ENCODE measurements around the gene GKAP1. TPM values are rescaled to one million over a fixed set of nuclear protein-coding genes. Genes with fewer than 3 reads are reported as not detected.
"Not testable (repeated sequence)": the region's sequence is repeated elsewhere in the genome, so short reads cannot be mapped to it uniquely, and the experiment has no call there.

The GKAP1 gene
- total RNA-seq, 2 donors from 2014 or later = 9.6 to 12.5 TPM

DNA sequence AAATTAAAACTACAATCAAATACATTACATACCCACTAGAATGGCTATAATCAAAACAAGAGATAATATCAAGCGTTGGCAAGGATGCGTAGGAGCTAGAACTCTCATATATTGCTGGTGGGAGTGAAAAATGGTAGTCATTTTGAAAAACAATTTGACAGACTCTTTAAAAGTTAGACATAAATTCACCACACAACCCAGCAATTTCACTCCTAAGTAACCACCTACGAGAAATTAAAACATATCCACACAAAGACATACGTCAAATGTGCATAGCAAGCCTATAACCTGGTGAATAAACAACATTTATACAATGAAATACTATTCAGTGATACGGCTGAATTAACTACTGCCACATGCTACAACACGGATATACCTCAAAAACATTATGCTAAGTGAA, 44.7 kb downstream of the GKAP1 start:
- Histone ChIP-seq H3K9me3 (no peaks in the 10 kb centered on the region), H3K36me3 (no peaks in the 10 kb centered on the region), H3K4me3 (no peak overlapping the region), H3K4me1 (no peaks in the 10 kb centered on the region), H3K27ac (no peak overlapping the region), H3K27me3 (no peaks in the 10 kb centered on the region)
- no peak for DNase-seq (ENCODE audit: low spot score)
- no peak for TF ChIP-seq CTCF (IDR thresholded peaks at IDR 0.05)

DNA sequence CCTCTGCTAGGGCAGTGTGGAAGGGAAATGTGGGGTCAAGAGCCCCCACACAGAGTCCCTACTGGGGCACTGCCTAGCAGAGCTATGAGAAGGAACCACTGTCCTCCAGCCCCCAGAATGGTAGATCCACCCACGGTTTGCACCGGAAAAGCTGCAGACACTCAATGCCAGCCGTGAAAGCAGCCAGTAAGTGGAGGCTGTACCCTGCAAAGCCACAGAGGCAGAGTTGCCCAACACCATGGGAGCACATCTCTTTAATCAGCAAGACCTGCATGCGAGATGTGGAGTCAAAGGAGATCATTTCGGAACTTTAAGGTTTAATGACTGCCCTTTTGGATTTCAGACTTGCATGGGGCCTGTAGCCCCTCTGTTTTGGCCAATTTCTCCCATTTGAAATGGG, 52.2 kb downstream of the GKAP1 start:
- no peak for TF ChIP-seq CTCF (IDR thresholded peaks at IDR 0.05)
- no peak for DNase-seq (ENCODE audit: low spot score)
- no peak overlapping the region for H3K27ac ChIP-seq
- no peaks in the 10 kb centered on the region for H3K27me3 ChIP-seq
- no peaks in the 10 kb centered on the region for H3K4me1 ChIP-seq
- H3K36me3 ChIP-seq = no peaks in the 10 kb centered on the region
- H3K4me3 ChIP-seq = no peak overlapping the region
- peaks cover 0 to 14% of the 10 kb centered on the region in 2 donors for H3K9me3 ChIP-seq

- no peak overlapping the region for H3K27ac ChIP-seq
- TF ChIP-seq CTCF (IDR thresholded peaks at IDR 0.05) = no peak
- H3K4me1 ChIP-seq = no peaks in the 10 kb centered on the region
- no peaks in the 10 kb centered on the region for H3K9me3 ChIP-seq
- DNase-seq (ENCODE audit: low spot score) = no peak
- H3K4me3 ChIP-seq = no peak overlapping the region
- peaks cover 7% of the 10 kb centered on the region for H3K36me3 ChIP-seq
- H3K27me3 ChIP-seq = no peaks in the 10 kb centered on the region
These were observed 63.1 kb downstream of the GKAP1 start for GRCh38 chr9:83754383-83754977.

- H3K4me1 ChIP-seq = no peaks in the 10 kb centered on the region
- H3K9me3 ChIP-seq = no peaks in the 10 kb centered on the region
- H3K36me3 ChIP-seq = peaks cover 3% of the 10 kb centered on the region
- no peak for TF ChIP-seq CTCF (IDR thresholded peaks at IDR 0.05)
- no peak for DNase-seq (ENCODE audit: low spot score)
- no peak overlapping the region for H3K4me3 ChIP-seq
- no peak overlapping the region for H3K27ac ChIP-seq
- no peaks in the 10 kb centered on the region for H3K27me3 ChIP-seq
These were observed 67.9 kb downstream of the GKAP1 start for GRCh38 chr9:83749706-83750105.

- H3K9me3 ChIP-seq = no peaks in the 10 kb centered on the region
- DNase-seq (ENCODE audit: low spot score) = no peak
- peaks cover 4% of the 10 kb centered on the region for H3K36me3 ChIP-seq
- no peak overlapping the region for H3K4me3 ChIP-seq
- H3K27me3 ChIP-seq = no peaks in the 10 kb centered on the region
- no peak overlapping the region for H3K27ac ChIP-seq
- no peaks in the 10 kb centered on the region for H3K4me1 ChIP-seq
- no peak for TF ChIP-seq CTCF (IDR thresholded peaks at IDR 0.05)
These were observed 73.4 kb downstream of the GKAP1 start for GRCh38 chr9:83744206-83744605.

DNA sequence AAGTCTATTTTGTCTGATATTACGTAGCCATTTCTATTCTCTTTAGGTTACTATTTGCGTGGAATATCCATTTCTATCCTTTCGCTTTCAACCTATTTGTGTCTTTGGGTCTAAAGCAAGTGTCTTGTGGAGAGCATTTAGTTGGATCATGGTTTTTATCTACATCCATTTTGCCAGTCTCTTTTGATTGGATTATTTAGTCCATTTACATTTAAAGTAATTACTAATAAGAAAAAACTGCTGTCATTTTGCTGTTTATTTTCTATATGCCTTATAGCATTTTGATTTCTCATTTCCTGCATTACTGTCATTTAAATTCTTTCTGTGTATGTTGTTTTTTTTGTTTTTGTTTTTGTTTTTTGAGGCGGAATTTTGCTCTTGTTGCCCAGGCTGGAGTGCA, 83.8 kb downstream of the GKAP1 start:
- no peak overlapping the region for H3K27ac ChIP-seq
- H3K27me3 ChIP-seq = no peaks in the 10 kb centered on the region
- H3K4me1 ChIP-seq = no peaks in the 10 kb centered on the region
- H3K36me3 ChIP-seq = no peaks in the 10 kb centered on the region
- no peak overlapping the region for H3K4me3 ChIP-seq
- no peak for TF ChIP-seq CTCF (IDR thresholded peaks at IDR 0.05)
- H3K9me3 ChIP-seq = peaks cover 0 to 8% of the 10 kb centered on the region in 2 donors
- DNase-seq (ENCODE audit: low spot score) = no peak

- not testable (repeated sequence) for H3K27me3 ChIP-seq; H3K4me3 ChIP-seq; DNase-seq (ENCODE audit: low spot score); H3K9me3 ChIP-seq; H3K36me3 ChIP-seq; H3K4me1 ChIP-seq; H3K27ac ChIP-seq
These were observed 88.8 kb downstream of the GKAP1 start for GRCh38 chr9:83728591-83729368.
